Measurements from ENCODE around the gene CKMT1A. TPM values are rescaled to one million over a fixed set of nuclear protein-coding genes. Genes with fewer than 3 reads are reported as not detected.
"Not testable (repeated sequence)": the region's sequence is repeated elsewhere in the genome, so short reads cannot be mapped to it uniquely, and the experiment has no call there.

CKMT1A gene
- 0.24 TPM in 1 of 2 replicates, not detected in the other for total RNA-seq (2014; rRNA removed; shearing (Covaris generic))

DNA sequence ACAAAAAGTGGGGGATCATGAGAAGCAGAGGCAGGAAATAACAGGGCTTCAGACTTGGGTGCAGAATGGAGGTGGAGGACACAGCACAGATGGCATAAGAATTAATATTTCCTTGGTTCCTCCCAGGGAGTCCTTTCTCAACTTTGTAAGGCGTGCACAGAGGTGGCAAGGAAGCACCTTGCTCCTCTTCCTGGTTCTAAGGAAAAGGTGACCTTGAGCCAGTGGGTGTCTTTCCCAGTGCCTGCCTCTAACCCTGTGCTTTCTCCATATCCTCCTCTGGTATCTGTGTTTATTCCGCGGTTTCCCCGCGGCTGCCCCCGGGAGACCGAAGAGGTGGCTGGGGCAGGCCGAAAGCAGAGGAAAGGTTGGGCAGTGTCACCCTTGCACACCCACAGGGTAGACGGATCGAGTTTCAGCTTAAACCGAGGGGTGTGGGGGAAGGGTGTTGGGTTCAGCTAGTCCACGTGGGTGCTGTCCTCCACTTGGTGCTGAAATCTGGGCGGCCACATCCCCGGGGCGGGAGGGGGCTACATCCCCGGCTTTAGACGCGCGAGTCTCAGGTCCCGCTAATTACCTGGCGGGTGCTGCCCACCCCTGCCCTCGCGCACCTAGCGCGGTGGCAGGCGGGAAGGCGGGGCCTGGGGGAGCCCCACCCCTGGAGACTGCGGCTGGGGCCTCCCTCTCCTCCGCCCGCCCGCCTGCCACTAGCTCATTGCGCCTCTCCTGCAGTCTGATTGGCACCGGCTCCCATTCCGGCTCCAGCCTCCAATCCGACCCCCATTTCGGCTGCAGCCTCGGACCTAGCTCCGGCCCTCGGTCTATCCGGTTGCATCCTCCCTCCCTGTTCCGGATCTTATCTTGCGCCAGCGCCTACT, at the start of gene CKMT1A:
TSS of gene CKMT1A (plus strand) at position 712 of the 875 bp plus-strand sequence. CDS start 192 bp downstream, outside the sequence.
- DNase-seq (ENCODE audit: low read depth): not testable (repeated sequence)

DNA sequence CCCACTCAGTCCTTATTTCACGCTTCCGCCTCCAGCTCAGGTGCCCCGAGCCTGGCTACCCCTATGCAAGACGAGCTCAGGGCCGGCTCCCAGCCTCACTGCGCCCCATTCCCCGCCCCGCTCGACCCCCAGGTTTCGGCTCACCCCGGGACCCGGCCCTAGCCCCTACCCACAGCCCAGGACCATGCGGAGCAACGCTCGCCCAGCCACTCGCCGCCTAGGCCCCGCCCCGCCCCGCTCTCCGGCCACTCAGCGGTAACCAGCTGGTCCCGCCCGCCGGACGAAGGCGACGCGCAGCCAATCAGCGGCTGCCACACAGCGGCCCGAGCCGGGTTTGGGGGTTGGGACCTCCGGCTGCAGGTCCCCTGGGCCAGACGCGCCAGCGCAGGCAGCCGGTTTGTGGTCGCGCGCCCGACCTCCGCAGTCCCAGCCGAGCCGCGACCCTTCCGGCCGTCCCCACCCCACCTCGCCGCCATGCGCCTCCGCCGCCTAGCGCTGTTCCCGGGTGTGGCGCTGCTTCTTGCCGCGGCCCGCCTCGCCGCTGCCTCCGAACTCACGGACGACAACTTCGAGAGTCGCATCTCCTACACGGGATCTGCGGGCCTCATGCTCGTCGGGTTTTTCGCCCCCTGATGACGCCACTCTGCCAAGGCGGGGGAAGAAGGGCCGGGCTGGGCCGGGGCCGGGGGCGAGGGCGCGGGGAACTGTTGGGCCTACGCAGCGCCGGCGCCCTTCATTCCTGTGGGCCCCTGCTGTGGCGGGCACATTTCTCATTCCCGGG, 44.8 kb upstream of the CKMT1A start, which contains the start of gene CATSPER2:
TSS of gene CATSPER2 (minus strand) at position 196 of the 781 bp plus-strand sequence. CDS start 783 bp downstream, outside the sequence.
- no peak for DNase-seq (ENCODE audit: low read depth)

DNA sequence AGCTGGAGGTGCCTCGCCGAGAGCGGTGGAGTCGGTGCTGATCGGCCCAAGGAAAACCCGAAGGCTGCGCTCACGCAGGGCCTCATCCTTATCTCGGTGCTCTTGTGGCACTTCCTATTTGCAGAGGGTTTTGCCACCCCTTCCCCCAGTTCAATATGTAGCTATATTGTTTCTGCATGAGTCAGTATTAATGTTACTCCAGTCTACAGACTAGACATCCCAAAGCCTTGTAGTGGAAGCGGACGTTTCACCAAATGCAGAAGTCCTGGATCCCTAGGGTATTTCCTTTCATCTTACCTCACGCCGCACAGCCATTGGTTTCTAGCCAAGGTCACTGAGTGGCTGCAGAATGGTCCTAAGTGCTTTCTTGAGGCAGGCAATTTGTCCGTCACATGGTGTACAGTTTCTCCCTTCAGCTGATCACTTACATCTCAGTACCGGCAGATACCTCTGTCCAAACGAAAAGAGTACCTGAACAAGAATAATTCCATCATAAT, 44.2 kb upstream of the CKMT1A start:
- DNase-seq (ENCODE audit: low read depth): not testable (repeated sequence)

DNA sequence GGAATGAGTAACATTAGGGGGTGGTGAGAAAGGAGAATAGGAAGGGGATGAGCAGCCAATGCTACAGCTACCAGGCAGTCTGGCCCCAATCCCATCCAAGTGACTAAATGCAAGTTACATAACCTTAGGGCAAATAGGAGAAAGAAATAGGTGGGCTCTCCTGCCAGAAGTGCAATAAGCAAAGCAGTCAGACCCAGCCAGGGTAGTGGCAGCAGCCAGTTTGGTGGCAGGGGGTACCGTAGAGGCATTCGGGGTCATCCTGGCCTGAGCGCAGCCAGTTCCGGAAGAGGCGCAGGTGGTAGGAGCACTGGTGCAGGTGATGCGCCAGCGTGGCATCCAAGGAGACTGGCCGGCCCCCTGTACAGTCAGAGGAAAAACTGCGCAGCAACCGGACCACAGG, 33.9 kb upstream of the CKMT1A start:
- not testable (repeated sequence) for DNase-seq (ENCODE audit: low read depth)

DNA sequence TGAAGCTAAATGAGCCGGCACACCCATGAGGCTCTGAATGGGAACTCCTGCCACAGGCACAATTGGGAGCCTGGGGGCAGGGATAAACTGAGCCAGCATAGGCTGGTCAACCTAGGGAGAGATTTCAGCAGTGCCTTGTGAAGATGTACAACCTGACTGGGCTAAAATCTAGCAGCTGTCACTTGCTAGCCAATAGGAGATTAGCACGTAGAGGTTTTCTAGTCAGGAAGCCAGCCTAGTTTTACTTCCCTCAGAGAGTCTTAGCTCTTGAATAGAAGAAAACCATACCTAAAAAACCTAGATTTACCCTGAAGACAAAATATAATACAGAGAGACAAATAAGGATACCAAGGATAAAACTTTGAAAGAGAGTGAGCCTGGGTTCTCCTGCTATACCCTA, 31.4 kb upstream of the CKMT1A start:
- DNase-seq (ENCODE audit: low read depth): not testable (repeated sequence)

DNA sequence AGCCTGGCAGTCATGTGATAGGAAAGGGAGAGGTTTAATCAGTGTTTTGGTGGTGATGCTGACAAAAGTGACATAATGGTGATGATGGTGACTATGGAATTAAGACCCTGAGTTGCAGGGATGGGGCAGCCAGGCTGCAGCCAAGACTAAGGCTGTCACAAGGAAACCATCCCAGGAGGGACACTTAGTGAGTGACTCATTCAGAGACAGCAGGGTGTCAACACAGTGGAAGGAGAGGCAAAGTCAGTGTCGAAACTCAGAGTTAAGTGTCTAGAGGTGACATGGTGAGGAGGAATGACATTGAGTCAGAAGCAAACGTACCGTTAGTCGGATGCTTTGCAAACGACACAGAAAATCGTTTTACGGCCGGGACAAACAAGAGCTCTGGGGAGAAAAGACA, 30.3 kb upstream of the CKMT1A start:
- not testable (repeated sequence) for DNase-seq (ENCODE audit: low read depth)

DNA sequence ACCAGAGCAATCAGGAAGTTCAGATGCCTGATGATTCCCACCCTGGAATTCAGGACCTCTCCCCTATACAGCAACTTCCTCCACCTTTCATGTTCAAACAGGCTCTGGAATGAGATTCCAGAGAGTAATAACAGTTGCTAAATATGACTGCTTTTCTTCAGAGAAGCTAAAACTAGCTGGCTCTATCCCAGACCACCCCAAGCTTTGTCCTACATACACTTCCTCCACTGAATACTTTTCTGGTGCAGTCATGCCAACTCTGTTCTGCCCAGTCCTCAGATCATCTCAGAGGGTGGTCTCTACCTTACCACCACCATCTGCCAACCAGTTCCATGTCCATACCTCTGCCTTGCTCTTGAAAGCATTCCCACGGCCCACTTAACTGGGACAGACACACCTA, 27.5 kb upstream of the CKMT1A start:
- DNase-seq (ENCODE audit: low read depth): not testable (repeated sequence)

DNA sequence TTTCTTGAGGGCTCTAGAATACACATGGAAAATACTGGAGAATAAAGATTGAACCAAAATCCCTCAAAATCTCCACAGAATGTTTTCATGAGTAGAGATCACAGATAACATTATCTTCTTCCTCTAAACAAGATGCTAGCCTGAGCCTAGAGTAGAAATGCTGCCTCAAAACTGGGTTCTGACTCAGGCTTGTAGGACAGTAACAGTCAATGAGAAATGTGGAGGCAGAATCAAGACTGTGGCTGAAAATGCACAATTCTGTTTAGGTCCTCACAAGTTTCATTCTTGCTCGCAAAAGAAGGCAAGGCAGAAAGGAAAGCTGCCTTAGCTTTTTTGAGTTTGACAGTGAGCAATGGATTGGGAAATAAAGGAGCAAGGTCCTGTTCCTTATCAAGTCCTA, 19.5 kb upstream of the CKMT1A start:
- not testable (repeated sequence) for DNase-seq (ENCODE audit: low read depth)

DNA sequence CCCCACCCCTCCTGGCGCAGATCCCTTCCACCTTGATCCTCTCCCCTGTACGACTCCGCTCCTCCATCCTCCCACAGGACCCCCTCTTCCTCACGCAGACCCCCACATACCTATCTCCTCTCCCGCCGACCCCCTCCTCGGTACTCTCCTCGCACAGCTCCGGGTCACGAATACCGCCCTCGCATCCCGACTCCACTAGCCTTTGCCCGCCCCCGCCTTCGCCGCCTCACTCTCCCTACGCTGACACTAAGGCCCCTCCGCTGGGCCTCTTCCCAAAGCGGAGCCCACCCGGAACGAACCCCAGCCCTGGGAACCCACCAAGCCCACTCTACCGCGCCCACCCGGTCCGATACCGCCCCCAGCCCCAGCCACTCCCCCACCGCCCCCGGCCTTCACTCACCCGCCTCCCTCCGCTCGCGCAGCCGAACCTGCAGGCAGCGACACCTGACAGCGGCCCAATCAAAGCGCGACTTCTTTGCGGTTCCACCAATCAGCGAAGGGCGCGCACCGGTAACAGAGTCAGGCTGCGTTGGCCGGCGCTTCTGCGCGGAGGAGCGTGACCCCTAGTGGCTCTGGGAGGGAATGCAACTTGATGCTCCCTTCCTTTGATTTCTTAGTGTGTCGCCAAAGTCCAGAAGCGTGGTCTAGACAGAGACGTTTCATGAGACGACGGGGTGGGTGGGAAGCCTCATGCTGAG, 3.9 kb upstream of the CKMT1A start:
- DNase-seq (ENCODE audit: low read depth): not testable (repeated sequence)

DNA sequence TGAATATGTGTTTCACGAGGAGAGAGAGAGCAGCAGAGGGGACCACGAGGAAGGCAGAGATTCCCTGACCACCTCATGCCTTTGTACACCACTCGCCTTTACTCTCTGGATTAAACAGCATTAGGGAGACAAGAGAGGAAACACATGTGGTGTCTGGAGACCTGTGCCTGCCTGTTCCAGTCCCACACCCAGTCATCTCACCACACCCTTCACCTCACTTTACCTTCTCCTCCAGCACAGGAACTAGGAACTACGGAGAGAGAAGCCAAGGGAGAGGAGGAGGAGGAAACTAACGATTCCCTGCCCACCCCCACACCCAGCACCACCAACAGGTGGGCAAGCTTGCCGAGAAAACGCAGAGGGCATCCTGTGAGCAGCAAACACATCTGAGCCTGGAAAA, 980 bp upstream of the CKMT1A start:
- DNase-seq (ENCODE audit: low read depth): not testable (repeated sequence)

DNA sequence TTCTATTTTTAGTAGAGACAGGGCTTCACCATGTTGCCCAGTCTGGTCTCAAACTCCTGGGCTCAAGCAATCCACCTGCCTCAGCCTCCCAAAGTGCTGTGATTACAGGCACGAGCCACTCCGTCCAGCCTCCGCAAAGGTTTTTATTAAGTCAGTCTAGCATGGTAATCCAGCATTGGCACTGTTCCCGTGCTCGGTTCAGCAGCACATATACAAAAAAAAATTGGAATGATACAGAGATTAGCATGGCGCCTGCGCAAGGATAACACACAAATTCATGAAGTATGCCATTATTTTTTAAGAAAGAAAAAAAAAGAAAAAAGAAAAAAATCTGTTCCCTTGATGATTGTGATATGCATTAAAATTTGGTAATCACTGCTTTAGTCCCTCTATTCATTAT, 8.5 kb downstream of the CKMT1A start:
- no peak for DNase-seq (ENCODE audit: low read depth)

DNA sequence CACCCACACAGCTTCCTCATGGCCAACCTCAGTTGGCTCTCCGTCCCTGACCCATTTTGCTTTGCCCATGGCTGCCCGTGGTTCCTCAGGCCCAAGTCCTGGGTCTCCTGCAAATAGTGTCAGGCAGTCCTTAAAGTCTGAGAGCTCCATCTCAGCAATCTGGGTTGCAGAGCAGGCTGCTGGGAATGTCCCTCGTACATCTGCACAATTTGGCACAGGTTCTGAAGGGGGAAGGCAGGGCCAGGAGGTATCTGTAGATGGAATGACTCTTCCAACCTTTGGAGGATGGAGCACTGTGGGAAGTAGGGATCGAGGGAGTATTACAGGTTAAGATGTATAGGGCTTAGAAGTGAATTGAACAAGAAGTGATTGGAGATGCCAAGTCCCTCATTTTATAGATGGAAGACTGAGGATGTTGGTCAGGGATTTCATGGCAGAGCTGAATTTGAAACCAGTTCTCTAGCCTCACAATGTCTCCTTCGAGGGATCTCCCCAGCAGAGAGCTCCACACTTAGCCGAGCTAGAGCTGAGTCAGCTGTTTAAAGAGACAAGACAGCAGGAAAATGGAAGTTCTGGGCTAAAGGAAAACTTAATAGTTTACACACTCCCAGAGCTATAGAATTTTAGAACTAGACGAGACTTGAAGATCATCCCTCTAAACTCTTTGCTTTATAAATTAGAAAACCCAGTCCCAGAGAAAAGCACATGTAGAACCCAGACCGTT, 9.2 kb downstream of the CKMT1A start:
- DNase-seq (ENCODE audit: low read depth): no peak

DNA sequence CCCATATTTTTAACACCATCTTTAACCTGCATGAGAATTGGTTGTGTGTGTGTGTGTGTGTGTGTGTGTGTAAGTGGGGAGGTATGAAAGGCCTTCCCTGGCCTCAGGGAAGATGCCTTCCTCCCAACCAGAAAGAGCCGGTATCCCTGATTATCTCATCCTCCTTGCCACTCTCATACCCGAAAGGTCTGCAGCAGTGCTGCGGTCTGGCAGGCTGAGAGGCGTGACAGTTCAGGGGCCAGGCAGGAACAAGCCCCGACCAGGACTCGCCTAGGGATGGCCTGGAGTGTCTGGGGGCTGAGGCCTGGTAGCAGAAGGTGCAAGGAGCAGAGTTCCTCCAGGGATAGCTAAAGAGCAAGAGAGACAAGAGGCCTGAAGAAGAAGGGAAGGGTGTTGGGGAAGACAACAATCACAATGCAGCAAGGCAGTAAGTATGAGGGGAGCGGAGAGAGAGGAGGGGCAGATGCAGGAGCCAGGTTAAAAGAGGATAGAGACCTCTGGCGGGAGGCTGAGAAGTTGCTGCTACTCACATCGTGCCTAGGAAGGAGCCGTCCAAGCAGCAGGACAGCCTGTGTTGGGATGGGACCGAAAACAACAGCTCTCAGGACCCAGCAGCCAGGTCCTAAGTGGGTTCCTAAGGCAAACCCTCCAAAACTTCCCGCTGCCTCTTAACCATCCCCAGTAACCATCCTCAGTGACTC, 16.9 kb downstream of the CKMT1A start:
- DNase-seq (ENCODE audit: low read depth): not testable (repeated sequence)

DNA sequence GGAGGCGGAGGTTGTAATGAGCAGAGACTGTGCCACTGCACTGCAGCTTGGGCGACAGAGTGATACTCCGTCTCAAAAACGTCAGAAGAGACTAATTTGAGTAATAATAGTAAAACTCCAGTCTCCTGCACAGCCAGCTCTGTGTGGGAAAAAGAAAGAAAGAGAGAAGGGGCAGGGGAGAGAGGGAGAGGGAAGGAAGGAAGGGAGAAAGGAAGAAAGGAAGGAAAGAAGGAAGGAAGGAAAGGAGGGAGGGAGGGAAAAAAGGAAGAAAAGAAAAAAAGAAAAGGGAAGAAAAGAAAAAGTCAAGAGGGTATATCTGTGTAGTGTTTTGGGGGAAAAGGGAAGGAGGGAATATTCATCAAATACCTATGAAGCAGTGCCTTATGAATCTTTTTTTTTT, 29.5 kb downstream of the CKMT1A start:
- no peak for DNase-seq (ENCODE audit: low read depth)

DNA sequence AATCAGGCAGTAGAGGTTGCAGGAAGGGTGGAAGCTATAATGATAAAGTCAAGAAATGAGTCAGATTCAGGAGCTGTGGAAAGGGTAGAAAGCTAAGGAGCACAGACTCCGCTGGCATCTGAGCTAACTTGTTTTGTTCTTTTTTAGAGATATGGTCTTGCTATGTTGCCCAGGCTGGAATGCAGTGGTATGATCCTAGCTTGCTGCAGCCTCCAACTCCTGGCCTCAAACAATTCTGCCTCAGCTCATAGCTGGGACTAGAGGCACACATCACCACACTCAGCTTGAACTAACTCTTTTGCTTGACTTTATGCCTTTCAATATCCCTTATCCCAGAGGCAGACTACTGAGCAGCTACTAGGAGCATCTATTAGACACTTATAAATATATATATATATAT, 32.6 kb downstream of the CKMT1A start:
- DNase-seq (ENCODE audit: low read depth): not testable (repeated sequence)

DNA sequence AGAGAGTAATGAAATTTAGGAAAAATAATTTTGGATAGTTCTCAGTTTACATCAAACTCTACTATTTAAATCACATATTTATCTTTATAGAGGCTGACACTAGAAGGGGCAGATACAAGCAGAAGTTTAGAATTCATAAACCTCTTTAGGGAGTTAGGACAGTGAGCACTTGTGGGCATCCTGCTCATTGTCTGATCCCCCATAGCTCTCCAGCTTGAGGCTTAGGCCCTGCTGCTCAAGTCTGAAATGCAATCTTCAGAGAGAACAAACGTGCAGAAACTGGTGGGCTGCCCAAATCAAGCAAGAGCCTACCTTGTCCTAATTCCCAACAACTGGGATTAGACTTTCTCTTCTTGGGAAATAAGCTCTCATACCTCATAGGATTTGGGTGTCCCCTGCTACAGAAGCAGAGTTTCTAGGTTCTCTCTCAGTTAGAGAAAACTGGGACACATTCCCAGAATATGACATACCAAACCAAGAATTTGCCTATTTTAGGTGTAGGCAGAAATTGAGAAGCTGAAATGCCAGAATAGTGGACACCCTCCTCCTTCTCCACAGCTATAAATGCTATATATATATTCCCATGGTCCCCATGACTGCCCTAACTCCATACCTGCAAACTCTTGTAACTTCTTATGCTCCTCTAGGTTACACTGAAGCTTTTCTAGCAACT, 34.5 kb downstream of the CKMT1A start:
- DNase-seq (ENCODE audit: low read depth): peak; percentile 17

DNA sequence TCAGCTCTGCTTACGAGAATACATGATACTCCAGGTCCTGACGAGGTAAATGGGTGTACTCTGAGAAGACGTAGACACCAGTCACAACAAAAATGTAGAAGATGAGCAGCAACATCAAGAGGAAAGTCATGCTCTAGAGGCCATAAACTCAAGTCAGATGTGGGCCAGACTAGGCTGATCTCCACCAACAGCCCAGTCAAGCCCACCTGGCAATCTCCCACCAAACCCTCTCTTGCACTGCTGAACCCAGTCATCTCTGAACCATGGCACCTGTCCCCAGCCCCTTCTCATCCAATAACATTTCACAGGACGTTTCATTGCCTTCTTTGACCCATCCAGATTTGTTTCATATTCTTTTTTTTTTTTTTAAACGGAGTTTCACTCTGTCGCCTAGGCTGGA, 41.8 kb downstream of the CKMT1A start:
- DNase-seq (ENCODE audit: low read depth): no peak

DNA sequence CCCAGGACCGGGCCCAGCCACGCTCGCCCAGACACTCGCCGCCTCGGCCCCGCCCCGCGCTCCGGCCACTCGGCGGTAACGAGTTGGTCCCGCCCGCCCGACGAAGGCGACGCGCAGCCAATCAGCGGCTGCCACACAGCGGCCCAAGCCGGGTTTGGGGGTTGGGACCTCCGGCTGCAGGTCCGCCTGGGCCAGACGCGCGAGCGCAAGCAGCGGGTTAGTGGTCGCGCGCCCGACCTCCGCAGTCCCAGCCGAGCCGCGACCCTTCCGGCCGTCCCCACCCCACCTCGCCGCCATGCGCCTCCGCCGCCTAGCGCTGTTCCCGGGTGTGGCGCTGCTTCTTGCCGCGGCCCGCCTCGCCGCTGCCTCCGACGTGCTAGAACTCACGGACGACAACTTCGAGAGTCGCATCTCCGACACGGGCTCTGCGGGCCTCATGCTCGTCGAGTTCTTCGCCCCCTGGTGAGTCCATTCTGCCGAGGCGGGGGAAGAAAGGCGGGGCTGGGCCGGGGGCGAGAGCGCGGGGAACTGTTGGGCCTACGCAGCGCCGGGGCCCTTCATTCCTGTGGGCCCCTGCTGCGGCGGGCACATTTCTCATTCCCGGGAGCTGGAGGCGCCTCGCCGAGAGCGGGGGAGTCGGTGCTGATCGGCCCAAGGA, 52.7 kb downstream of the CKMT1A start, which contains the start of gene PDIA3:
TSS of gene PDIA3 (plus strand) at position 194 of the 658 bp plus-strand sequence. CDS start at position 296, 102 bp downstream.
- peak; percentile 90 for DNase-seq (ENCODE audit: low read depth)

DNA sequence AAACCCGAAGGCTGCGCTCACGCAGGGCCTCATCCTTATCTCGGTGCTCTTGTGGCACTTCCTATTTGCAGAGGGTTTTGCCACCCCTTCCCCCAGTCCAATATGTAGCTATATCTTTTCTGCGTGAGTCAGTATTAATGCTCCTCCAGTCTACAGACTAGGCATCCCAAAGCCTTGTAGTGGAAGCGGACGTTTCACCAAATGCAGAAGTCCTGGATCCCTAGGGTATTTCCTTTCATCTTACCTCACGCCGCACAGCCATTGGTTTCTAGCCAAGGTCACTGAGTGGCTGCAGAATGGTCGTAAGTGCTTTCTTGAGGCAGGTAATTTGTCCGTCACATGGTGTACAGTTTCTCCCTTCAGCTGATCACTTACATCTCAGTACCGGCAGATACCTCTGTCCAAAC, 53.2 kb downstream of the CKMT1A start:
- DNase-seq (ENCODE audit: low read depth): peak; percentile 51

Data from RPMI7951 (cell line).